IPS-20b (cell line): ENCODE data around the gene LYL1.

ENCODE experiments used
- H3K27ac ChIP-seq: one replicate; pipeline ENCODE4 v1.5.1; 2013; ENCODE audit warnings: low read length
- H3K27me3 ChIP-seq: 2 replicates; pipeline ENCODE4 v1.6.1; 2013; ENCODE audit warnings: mild to moderate bottlenecking, low read length, inconsistent platforms; ENCODE audit not compliant: insufficient read depth
- H3K36me3 ChIP-seq: 2 replicates; pipeline ENCODE4 v1.6.1; 2013; ENCODE audit warnings: low read depth, mild to moderate bottlenecking, inconsistent platforms, low read length, moderate library complexity; ENCODE audit not compliant: insufficient read depth
- H3K4me1 ChIP-seq: 2 replicates; pipeline ENCODE4 v1.6.1; 2013; ENCODE audit warnings: mild to moderate bottlenecking, control low read depth, inconsistent platforms, low read length, moderate library complexity; ENCODE audit not compliant: insufficient read depth
- H3K4me3 ChIP-seq: 2 replicates; pipeline ENCODE4 v1.5.1; 2013; ENCODE audit warnings: mild to moderate bottlenecking, low read length, inconsistent platforms
- H3K9ac ChIP-seq: 2 replicates; pipeline ENCODE4 v1.6.1; 2013; ENCODE audit warnings: low read depth, mild to moderate bottlenecking, inconsistent platforms, low read length, moderate library complexity
- H3K9me3 ChIP-seq: 2 replicates; pipeline ENCODE4 v1.6.1; 2013; ENCODE audit warnings: mild to moderate bottlenecking, low read depth, low read length, inconsistent platforms; ENCODE audit not compliant: insufficient read depth

Gene LYL1

GRCh38 chr19:13073263-13073662 is 29.4 kb downstream of the LYL1 start:
- no peak overlapping the region for H3K27ac ChIP-seq
- peaks cover 72% of the 10 kb centered on the region for H3K27me3 ChIP-seq
- no peaks in the 10 kb centered on the region for H3K9me3 ChIP-seq

GRCh38 chr19:13072188-13072908 is 30.3 kb downstream of the LYL1 start:
- Histone ChIP-seq H3K27ac (no peak overlapping the region), H3K9me3 (no peaks in the 10 kb centered on the region), H3K9ac (no peak overlapping the region), H3K4me3 (no peak overlapping the region), H3K27me3 (peaks cover 65% of the 10 kb centered on the region), H3K4me1 (peaks cover 7% of the 10 kb centered on the region), H3K36me3 (no peaks in the 10 kb centered on the region)

More at GRCh38 chr19:13073263-13073662, 29.4 kb downstream of the LYL1 start:
- Histone ChIP-seq H3K4me3 (no peak overlapping the region), H3K36me3 (no peaks in the 10 kb centered on the region), H3K4me1 (peaks cover 16% of the 10 kb centered on the region), H3K9ac (no peak overlapping the region)

GRCh38 chr19:13071444-13072187 is 31.0 kb downstream of the LYL1 start:
- Histone ChIP-seq H3K4me3 (no peak overlapping the region), H3K36me3 (no peaks in the 10 kb centered on the region), H3K9ac (no peak overlapping the region), H3K4me1 (no peaks in the 10 kb centered on the region), H3K27ac (no peak overlapping the region), H3K27me3 (peaks cover 64% of the 10 kb centered on the region), H3K9me3 (no peaks in the 10 kb centered on the region)

GRCh38 chr19:13070425-13071140 is 32.1 kb downstream of the LYL1 start:
- Histone ChIP-seq H3K27me3 (peaks cover 64% of the 10 kb centered on the region), H3K9me3 (no peaks in the 10 kb centered on the region), H3K4me3 (no peak overlapping the region), H3K36me3 (no peaks in the 10 kb centered on the region), H3K4me1 (no peaks in the 10 kb centered on the region), H3K9ac (no peak overlapping the region), H3K27ac (no peak overlapping the region)

- Histone ChIP-seq H3K4me3 (no peak overlapping the region), H3K9ac (no peak overlapping the region), H3K36me3 (no peaks in the 10 kb centered on the region), H3K9me3 (no peaks in the 10 kb centered on the region), H3K4me1 (no peaks in the 10 kb centered on the region), H3K27ac (no peak overlapping the region), H3K27me3 (peaks cover 67% of the 10 kb centered on the region)
Measured at GRCh38 chr19:13069415-13070359, 33.0 kb downstream of the LYL1 start.

- Histone ChIP-seq H3K27ac (no peak overlapping the region), H3K36me3 (no peaks in the 10 kb centered on the region), H3K9ac (no peak overlapping the region), H3K4me1 (no peaks in the 10 kb centered on the region), H3K4me3 (no peak overlapping the region), H3K9me3 (no peaks in the 10 kb centered on the region), H3K27me3 (peaks cover 81% of the 10 kb centered on the region)
Measured at GRCh38 chr19:13068085-13068846, 34.4 kb downstream of the LYL1 start.

- Histone ChIP-seq H3K4me1 (no peaks in the 10 kb centered on the region), H3K36me3 (no peaks in the 10 kb centered on the region), H3K27ac (no peak overlapping the region)
Measured at GRCh38 chr19:13066933-13067807, 35.5 kb downstream of the LYL1 start.

GRCh38 chr19:13066226-13066625 is 36.4 kb downstream of the LYL1 start:
- no peak overlapping the region for H3K9ac ChIP-seq
- no peaks in the 10 kb centered on the region for H3K36me3 ChIP-seq

More at GRCh38 chr19:13066933-13067807, 35.5 kb downstream of the LYL1 start:
- H3K9me3 ChIP-seq: no peaks in the 10 kb centered on the region
- no peak overlapping the region for H3K4me3 ChIP-seq
- H3K27me3 ChIP-seq: peaks cover 84% of the 10 kb centered on the region
- no peak overlapping the region for H3K9ac ChIP-seq

GRCh38 chr19:13064092-13064489 is 38.6 kb downstream of the LYL1 start:
- H3K4me1 ChIP-seq: no peaks in the 10 kb centered on the region; the same call in 1 of the 2 replicates
- no peak overlapping the region for H3K4me3 ChIP-seq
- no peak overlapping the region for H3K9ac ChIP-seq
- H3K9me3 ChIP-seq: no peaks in the 10 kb centered on the region
- no peaks in the 10 kb centered on the region for H3K36me3 ChIP-seq
- H3K27me3 ChIP-seq: peaks cover 92% of the 10 kb centered on the region
- H3K27ac ChIP-seq: no peak overlapping the region

More at GRCh38 chr19:13066226-13066625, 36.4 kb downstream of the LYL1 start:
- no peak overlapping the region for H3K27ac ChIP-seq
- H3K9me3 ChIP-seq: no peaks in the 10 kb centered on the region
- no peaks in the 10 kb centered on the region for H3K4me1 ChIP-seq
- H3K4me3 ChIP-seq: no peak overlapping the region
- peaks cover 88% of the 10 kb centered on the region for H3K27me3 ChIP-seq
